ENCODE results near the gene GBP7.

GBP7 gene

DNA sequence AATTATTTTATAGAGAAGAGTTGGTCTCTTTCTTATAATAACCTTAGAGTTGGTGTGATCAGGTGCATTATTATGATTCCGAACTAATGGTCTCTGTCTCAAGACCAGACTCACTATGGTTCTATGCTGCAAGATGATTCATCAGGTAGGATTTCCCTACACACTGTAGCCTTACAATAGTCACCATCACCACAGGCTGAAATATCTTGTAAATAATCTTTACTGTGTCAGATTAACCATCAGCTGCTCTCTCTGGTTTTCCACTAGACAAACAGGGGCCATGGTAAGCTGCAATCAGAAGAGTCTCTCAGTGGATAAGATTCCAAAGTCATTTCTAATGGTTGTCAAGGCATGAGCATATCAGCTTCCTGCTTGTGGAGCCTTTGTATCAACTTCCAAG is 27.4 kb upstream of the GBP7 start:
- H3K4me2 ChIP-seq (ENCODE audit: low read length), result no peak overlapping the region
- H3F3A ChIP-seq (ENCODE audit: control insufficient read depth, insufficient read depth), result no peaks in the 10 kb centered on the region
- H3K9me3 ChIP-seq (ENCODE audit: control insufficient read depth, insufficient read depth, low read length), result peaks cover 6% of the 10 kb centered on the region
- no peaks in the 10 kb centered on the region for H4K20me1 ChIP-seq (ENCODE audit: control insufficient read depth, insufficient read depth, low read depth, low read length)
- no peaks in the 10 kb centered on the region for H3K4me1 ChIP-seq (ENCODE audit: control insufficient read depth, low read length)
- no peak overlapping the region for H3K27ac ChIP-seq (ENCODE audit: low read depth, low read length)
- H3K79me2 ChIP-seq (ENCODE audit: control insufficient read depth, low read length), result no peaks in the 10 kb centered on the region
- H3K36me3 ChIP-seq (ENCODE audit: control insufficient read depth, low read length), result no peaks in the 10 kb centered on the region
- no peaks in the 10 kb centered on the region for H3K9me2 ChIP-seq (replicated peaks; ENCODE audit: control insufficient read depth, low read length)
- TF ChIP-seq EZH2phosphoT487 (IDR thresholded peaks at IDR 0.05; ENCODE audit: borderline replicate concordance, low read length), result no peak
- TF ChIP-seq, protein P1, sequence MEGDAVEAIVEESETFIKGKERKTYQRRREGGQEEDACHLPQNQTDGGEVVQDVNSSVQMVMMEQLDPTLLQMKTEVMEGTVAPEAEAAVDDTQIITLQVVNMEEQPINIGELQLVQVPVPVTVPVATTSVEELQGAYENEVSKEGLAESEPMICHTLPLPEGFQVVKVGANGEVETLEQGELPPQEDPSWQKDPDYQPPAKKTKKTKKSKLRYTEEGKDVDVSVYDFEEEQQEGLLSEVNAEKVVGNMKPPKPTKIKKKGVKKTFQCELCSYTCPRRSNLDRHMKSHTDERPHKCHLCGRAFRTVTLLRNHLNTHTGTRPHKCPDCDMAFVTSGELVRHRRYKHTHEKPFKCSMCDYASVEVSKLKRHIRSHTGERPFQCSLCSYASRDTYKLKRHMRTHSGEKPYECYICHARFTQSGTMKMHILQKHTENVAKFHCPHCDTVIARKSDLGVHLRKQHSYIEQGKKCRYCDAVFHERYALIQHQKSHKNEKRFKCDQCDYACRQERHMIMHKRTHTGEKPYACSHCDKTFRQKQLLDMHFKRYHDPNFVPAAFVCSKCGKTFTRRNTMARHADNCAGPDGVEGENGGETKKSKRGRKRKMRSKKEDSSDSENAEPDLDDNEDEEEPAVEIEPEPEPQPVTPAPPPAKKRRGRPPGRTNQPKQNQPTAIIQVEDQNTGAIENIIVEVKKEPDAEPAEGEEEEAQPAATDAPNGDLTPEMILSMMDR (IDR thresholded peaks at IDR 0.05; ENCODE audit: low read depth, low read length, poor library complexity, severe bottlenecking), result no peak
- H3K27me3 ChIP-seq (ENCODE audit: control insufficient read depth, low read length), result peaks cover 15% of the 10 kb centered on the region
- no peak overlapping the region for H3K4me3 ChIP-seq (ENCODE audit: low read length)

DNA sequence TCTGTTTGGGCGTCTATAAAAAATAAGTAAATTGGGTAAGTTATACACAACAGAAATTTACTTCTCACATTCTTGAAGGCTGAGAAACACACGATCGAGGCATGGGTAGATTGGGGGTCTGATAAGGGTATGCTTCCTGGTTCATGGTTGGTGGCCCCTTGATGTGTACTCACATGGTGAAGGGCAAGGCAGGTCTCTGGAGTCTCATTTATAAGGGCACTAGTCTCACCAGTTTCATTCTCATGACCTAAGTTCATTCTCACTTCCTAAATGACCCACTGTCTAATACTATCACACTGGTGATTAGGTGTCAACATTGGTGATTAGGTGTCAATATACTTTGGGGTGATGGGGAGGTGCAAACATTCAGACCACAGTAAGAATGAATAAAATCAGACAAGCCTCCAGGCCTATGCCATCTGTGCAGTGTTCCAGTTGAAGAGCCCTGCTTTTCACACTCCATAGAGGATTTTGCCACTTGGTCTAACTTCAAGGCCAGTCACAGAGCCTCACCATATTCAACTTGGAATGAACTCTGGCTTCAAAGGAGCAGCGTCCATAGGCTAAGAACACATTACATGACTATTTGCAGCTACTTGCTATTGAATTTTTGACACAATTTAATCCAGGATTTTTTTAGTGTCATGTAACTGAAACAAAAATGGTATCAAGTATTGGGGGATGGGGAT is 25.4 kb upstream of the GBP7 start:
- Histone ChIP-seq H3F3A (ENCODE audit: control insufficient read depth, insufficient read depth) (no peaks in the 10 kb centered on the region), H3K27me3 (ENCODE audit: control insufficient read depth, low read length) (peaks cover 29% of the 10 kb centered on the region), H3K4me1 (ENCODE audit: control insufficient read depth, low read length) (no peaks in the 10 kb centered on the region), H3K4me2 (ENCODE audit: low read length) (no peak overlapping the region), H3K79me2 (ENCODE audit: control insufficient read depth, low read length) (no peaks in the 10 kb centered on the region), H3K27ac (ENCODE audit: low read depth, low read length) (no peak overlapping the region), H3K9me3 (ENCODE audit: control insufficient read depth, insufficient read depth, low read length) (peaks cover 6% of the 10 kb centered on the region), H4K20me1 (ENCODE audit: control insufficient read depth, insufficient read depth, low read depth, low read length) (no peaks in the 10 kb centered on the region), H3K9me2 (replicated peaks; ENCODE audit: control insufficient read depth, low read length) (no peaks in the 10 kb centered on the region), H3K4me3 (ENCODE audit: low read length) (no peak overlapping the region), H3K36me3 (ENCODE audit: control insufficient read depth, low read length) (no peaks in the 10 kb centered on the region)
- TF ChIP-seq EZH2phosphoT487 (IDR thresholded peaks at IDR 0.05; ENCODE audit: borderline replicate concordance, low read length), result no peak
- TF ChIP-seq, protein P1 (IDR thresholded peaks at IDR 0.05; ENCODE audit: low read depth, low read length, poor library complexity, severe bottlenecking), result no peak

DNA sequence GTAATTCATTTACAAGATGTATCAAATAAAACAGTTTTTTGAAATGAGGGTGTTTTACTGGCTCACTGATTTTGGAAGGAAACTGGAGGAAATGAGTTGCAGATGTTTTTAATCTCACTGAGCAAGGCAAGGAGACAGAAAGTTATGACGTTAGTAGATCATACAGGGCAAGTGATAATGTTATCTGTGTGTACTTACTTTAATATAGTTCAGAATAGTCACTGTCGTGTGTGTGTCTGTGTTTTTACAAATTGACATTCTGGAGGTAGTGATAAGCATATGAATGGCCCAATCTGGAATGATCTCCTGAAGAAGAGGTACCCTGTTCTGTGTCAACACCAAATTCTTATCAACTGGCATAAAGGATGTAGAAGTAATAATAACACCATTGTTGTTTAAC is 24.9 kb upstream of the GBP7 start:
- Histone ChIP-seq H3K4me2 (ENCODE audit: low read length) (no peak overlapping the region), H3K79me2 (ENCODE audit: control insufficient read depth, low read length) (no peaks in the 10 kb centered on the region), H3K9me3 (ENCODE audit: control insufficient read depth, insufficient read depth, low read length) (peaks cover 6% of the 10 kb centered on the region), H3F3A (ENCODE audit: control insufficient read depth, insufficient read depth) (no peaks in the 10 kb centered on the region), H3K27ac (ENCODE audit: low read depth, low read length) (no peak overlapping the region), H3K9me2 (replicated peaks; ENCODE audit: control insufficient read depth, low read length) (no peaks in the 10 kb centered on the region), H4K20me1 (ENCODE audit: control insufficient read depth, insufficient read depth, low read depth, low read length) (no peaks in the 10 kb centered on the region), H3K36me3 (ENCODE audit: control insufficient read depth, low read length) (no peaks in the 10 kb centered on the region), H3K4me1 (ENCODE audit: control insufficient read depth, low read length) (no peaks in the 10 kb centered on the region), H3K27me3 (ENCODE audit: control insufficient read depth, low read length) (peaks cover 29% of the 10 kb centered on the region), H3K4me3 (ENCODE audit: low read length) (no peak overlapping the region)
- TF ChIP-seq, protein P1 (IDR thresholded peaks at IDR 0.05; ENCODE audit: low read depth, low read length, poor library complexity, severe bottlenecking), result no peak
- TF ChIP-seq EZH2phosphoT487 (IDR thresholded peaks at IDR 0.05; ENCODE audit: borderline replicate concordance, low read length), result no peak
